Retinal pigment epithelial cell (primary cell): ENCODE data around the gene MED15.

Experiments
- DNase-seq: peaks from one replicate; pipeline ENCODE4 v3.0.0-alpha.2; 2010; ENCODE audit warnings: low read depth
- H3K4me3 ChIP-seq: 2 replicates; pipeline ENCODE4 v1.5.1; 2011; ENCODE audit warnings: mild to moderate bottlenecking, low read length, control low read depth, moderate library complexity
- CTCF ChIP-seq: conservative IDR thresholded peaks from 2 replicates; pipeline ENCODE4 v1.5.1; 2011; ENCODE audit warnings: low read depth, low read length, control low read depth, inconsistent platforms

Gene MED15

GRCh38 chr22:20605328-20605727, 97.9 kb downstream of the MED15 start:
- DNase-seq: no peak
- no peak overlapping the region for H3K4me3 ChIP-seq
- no peak for TF ChIP-seq CTCF

GRCh38 chr22:20606041-20606783, 98.8 kb downstream of the MED15 start:
- TF ChIP-seq CTCF: peak; percentile 91
- no peak overlapping the region for H3K4me3 ChIP-seq
- DNase-seq: peak; percentile 10

GRCh38 chr22:20606784-20607128, 99.3 kb downstream of the MED15 start:
- no peak for TF ChIP-seq CTCF
- no peak overlapping the region for H3K4me3 ChIP-seq
- DNase-seq: no peak

GRCh38 chr22:20607157-20607907, 99.9 kb downstream of the MED15 start:
- TF ChIP-seq CTCF: no peak
- DNase-seq: no peak

GRCh38 chr22:20610243-20610686, 102.9 kb downstream of the MED15 start:
- peak; percentile 34 for DNase-seq

More at GRCh38 chr22:20607157-20607907, 99.9 kb downstream of the MED15 start:
- no peak overlapping the region for H3K4me3 ChIP-seq

GRCh38 chr22:20610757-20611156, 103.3 kb downstream of the MED15 start:
- no peak overlapping the region for H3K4me3 ChIP-seq
- no peak for TF ChIP-seq CTCF
- DNase-seq: no peak

More at GRCh38 chr22:20610243-20610686, 102.9 kb downstream of the MED15 start:
- TF ChIP-seq CTCF: no peak
- H3K4me3 ChIP-seq: no peak overlapping the region
